ENCODE results near the gene OR6B3.

DNA sequence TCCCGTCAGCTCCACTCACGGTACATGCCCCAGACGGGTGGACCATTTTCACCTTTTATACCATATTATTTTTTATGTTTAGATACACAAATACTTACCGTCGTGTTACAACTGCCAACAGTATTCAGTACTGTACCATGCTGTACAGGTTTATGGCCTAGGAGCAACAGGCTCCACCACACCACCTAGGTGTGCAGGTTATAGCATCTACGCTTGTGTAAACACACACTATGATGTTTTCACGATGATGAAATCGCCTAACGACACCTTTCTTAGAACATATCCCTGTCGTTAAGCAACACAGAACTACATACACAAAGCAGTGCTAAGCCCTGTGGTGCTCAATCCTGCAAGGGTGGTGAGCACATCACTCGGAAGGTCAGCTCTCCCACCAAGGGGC lies 52.6 kb downstream of the OR6B3 start:
- TF ChIP-seq, protein P1, sequence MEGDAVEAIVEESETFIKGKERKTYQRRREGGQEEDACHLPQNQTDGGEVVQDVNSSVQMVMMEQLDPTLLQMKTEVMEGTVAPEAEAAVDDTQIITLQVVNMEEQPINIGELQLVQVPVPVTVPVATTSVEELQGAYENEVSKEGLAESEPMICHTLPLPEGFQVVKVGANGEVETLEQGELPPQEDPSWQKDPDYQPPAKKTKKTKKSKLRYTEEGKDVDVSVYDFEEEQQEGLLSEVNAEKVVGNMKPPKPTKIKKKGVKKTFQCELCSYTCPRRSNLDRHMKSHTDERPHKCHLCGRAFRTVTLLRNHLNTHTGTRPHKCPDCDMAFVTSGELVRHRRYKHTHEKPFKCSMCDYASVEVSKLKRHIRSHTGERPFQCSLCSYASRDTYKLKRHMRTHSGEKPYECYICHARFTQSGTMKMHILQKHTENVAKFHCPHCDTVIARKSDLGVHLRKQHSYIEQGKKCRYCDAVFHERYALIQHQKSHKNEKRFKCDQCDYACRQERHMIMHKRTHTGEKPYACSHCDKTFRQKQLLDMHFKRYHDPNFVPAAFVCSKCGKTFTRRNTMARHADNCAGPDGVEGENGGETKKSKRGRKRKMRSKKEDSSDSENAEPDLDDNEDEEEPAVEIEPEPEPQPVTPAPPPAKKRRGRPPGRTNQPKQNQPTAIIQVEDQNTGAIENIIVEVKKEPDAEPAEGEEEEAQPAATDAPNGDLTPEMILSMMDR (IDR thresholded peaks at IDR 0.05): no peak
- no peak for TF ChIP-seq POLR2A (IDR thresholded peaks at IDR 0.05)
